ENCODE results near the gene ARF3.

- TF ChIP-seq CTCF (IDR thresholded peaks at IDR 0.05) (no peak), ZNF281 (CRISPR knock-in tag; IDR thresholded peaks at IDR 0.05) (no peak), EMX1 (CRISPR knock-in tag; IDR thresholded peaks at IDR 0.05) (no peak), ZSCAN18 (CRISPR knock-in tag; IDR thresholded peaks at IDR 0.05) (no peak), NR3C1 (CRISPR knock-in tag; conservative IDR thresholded peaks at IDR 0.05; ENCODE audit: low read depth) (no peak), ZNF532 (CRISPR knock-in tag; IDR thresholded peaks at IDR 0.05; ENCODE audit: borderline replicate concordance) (no peak)
These were observed 11.2 kb upstream of the ARF3 start for GRCh38 chr12:48968467-48968866.

Data from WTC11 (cell line).